ENCODE results near the gene SLBP. TPM values are rescaled to one million over a fixed set of nuclear protein-coding genes. Genes with fewer than 3 reads are reported as not detected.

Gene SLBP
- total RNA-seq, 1 donor from 2014 or later: 54.3 TPM

GRCh38 chr4:1744552-1744951 is 32.4 kb upstream of the SLBP start:
- no peak for DNase-seq (ENCODE audit: low spot score, unreplicated experiment)
- Mint-ChIP-seq H3K9me3 (ENCODE audit: low read depth) (no peaks in the 10 kb centered on the region), H3K27ac (no peak overlapping the region), H3K27me3 (no peaks in the 10 kb centered on the region), H3K4me3 (ENCODE audit: low read depth) (no peak overlapping the region), H3K4me1 (ENCODE audit: low read depth) (no peaks in the 10 kb centered on the region), H3K36me3 (ENCODE audit: insufficient read depth) (peaks cover 7% of the 10 kb centered on the region)
- TF ChIP-seq CTCF (IDR thresholded peaks at IDR 0.05; ENCODE audit: unreplicated experiment): no peak

GRCh38 chr4:1743975-1744374 is 31.9 kb upstream of the SLBP start:
- Mint-ChIP-seq H3K9me3 (ENCODE audit: low read depth) (no peaks in the 10 kb centered on the region), H3K27me3 (no peaks in the 10 kb centered on the region), H3K4me3 (ENCODE audit: low read depth) (no peak overlapping the region)

GRCh38 chr4:1743551-1743950 is 31.4 kb upstream of the SLBP start:
- H3K36me3 Mint-ChIP-seq (ENCODE audit: insufficient read depth): peaks cover 14% of the 10 kb centered on the region
- H3K9me3 Mint-ChIP-seq (ENCODE audit: low read depth): peaks cover 3% of the 10 kb centered on the region
- H3K4me3 Mint-ChIP-seq (ENCODE audit: low read depth): no peak overlapping the region
- no peak for TF ChIP-seq CTCF (IDR thresholded peaks at IDR 0.05; ENCODE audit: unreplicated experiment)
- DNase-seq (ENCODE audit: low spot score, unreplicated experiment): no peak
- no peaks in the 10 kb centered on the region for H3K27me3 Mint-ChIP-seq
- H3K27ac Mint-ChIP-seq: no peak overlapping the region
- no peaks in the 10 kb centered on the region for H3K4me1 Mint-ChIP-seq (ENCODE audit: low read depth)

More at GRCh38 chr4:1743975-1744374, 31.9 kb upstream of the SLBP start:
- H3K4me1 Mint-ChIP-seq (ENCODE audit: low read depth): no peaks in the 10 kb centered on the region
- H3K27ac Mint-ChIP-seq: no peak overlapping the region
- peaks cover 9% of the 10 kb centered on the region for H3K36me3 Mint-ChIP-seq (ENCODE audit: insufficient read depth)
- no peak for DNase-seq (ENCODE audit: low spot score, unreplicated experiment)
- no peak for TF ChIP-seq CTCF (IDR thresholded peaks at IDR 0.05; ENCODE audit: unreplicated experiment)

- no peak for TF ChIP-seq CTCF (IDR thresholded peaks at IDR 0.05; ENCODE audit: unreplicated experiment)
- H3K4me1 Mint-ChIP-seq (ENCODE audit: low read depth): no peaks in the 10 kb centered on the region
- no peaks in the 10 kb centered on the region for H3K27me3 Mint-ChIP-seq
- no peak for DNase-seq (ENCODE audit: low spot score, unreplicated experiment)
- peaks cover 28% of the 10 kb centered on the region for H3K36me3 Mint-ChIP-seq (ENCODE audit: insufficient read depth)
- H3K4me3 Mint-ChIP-seq (ENCODE audit: low read depth): no peak overlapping the region
- no peak overlapping the region for H3K27ac Mint-ChIP-seq
- H3K9me3 Mint-ChIP-seq (ENCODE audit: low read depth): peaks cover 4% of the 10 kb centered on the region
These were observed 29.1 kb upstream of the SLBP start for GRCh38 chr4:1741208-1741607.

- H3K27me3 Mint-ChIP-seq: no peaks in the 10 kb centered on the region
- H3K4me3 Mint-ChIP-seq (ENCODE audit: low read depth): no peak overlapping the region
- no peaks in the 10 kb centered on the region for H3K4me1 Mint-ChIP-seq (ENCODE audit: low read depth)
- H3K36me3 Mint-ChIP-seq (ENCODE audit: insufficient read depth): peaks cover 28% of the 10 kb centered on the region
- no peak for TF ChIP-seq CTCF (IDR thresholded peaks at IDR 0.05; ENCODE audit: unreplicated experiment)
- H3K27ac Mint-ChIP-seq: no peak overlapping the region
- no peak for DNase-seq (ENCODE audit: low spot score, unreplicated experiment)
- peaks cover 4% of the 10 kb centered on the region for H3K9me3 Mint-ChIP-seq (ENCODE audit: low read depth)
These were observed 28.0 kb upstream of the SLBP start for GRCh38 chr4:1740021-1740545.
